DOHH2 (cell line): ENCODE data around the gene RAB20.

ENCODE experiments used
- CTCF ChIP-seq: fragments of 200-600 bp; sonication (generic); IDR thresholded peaks from one replicate; pipeline ENCODE4 v1.5.1; 2014; ENCODE audit warnings: antibody characterized with exemption, mild to moderate bottlenecking, low read depth, low read length; ENCODE audit not compliant: poor library complexity, severe bottlenecking
- EZH2phosphoT487 ChIP-seq: fragments of 200-600 bp; sonication (generic); IDR thresholded peaks from 2 replicates; pipeline ENCODE4 v1.6.1; 2017; ENCODE audit warnings: borderline replicate concordance, mild to moderate bottlenecking, antibody characterized with exemption, low read length, moderate library complexity, mixed read lengths

- no peak for TF ChIP-seq CTCF
- TF ChIP-seq EZH2phosphoT487, result no peak
These were observed 78.0 kb downstream of the RAB20 start for GRCh38 chr13:110483386-110483968.
